Neural cell (in vitro differentiated cells): ENCODE results near the gene KLHL3. TPM values are rescaled to one million over a fixed set of nuclear protein-coding genes. Genes with fewer than 3 reads are reported as not detected.

Experiments used
- H2AFZ ChIP-seq: fragments of 200-600, 300-800 bp; sonication (generic), shearing (Covaris generic); 2 replicates; pipeline ENCODE4 v1.6.0; 2014; ENCODE audit warnings: low read depth, mild to moderate bottlenecking, antibody characterized with exemption, low read length, moderate library complexity
- H3F3A ChIP-seq: fragments of 200-600 bp; shearing (Covaris generic); 2 replicates; pipeline ENCODE4 v1.6.1; 2016; ENCODE audit warnings: mild to moderate bottlenecking, moderate library complexity, mixed read lengths, antibody characterized with exemption, low read length; ENCODE audit not compliant: insufficient read depth, poor library complexity, severe bottlenecking
- H3K27ac ChIP-seq: fragments of 200-600, 300-800 bp; sonication (generic), shearing (Covaris generic); 2 replicates; pipeline ENCODE4 v1.5.1; 2014; ENCODE audit warnings: mild to moderate bottlenecking, low read length, moderate library complexity
- H3K27me3 ChIP-seq: fragments of 300-800, 200-600 bp; sonication (generic), shearing (Covaris generic); 2 replicates; pipeline ENCODE4 v1.6.0; 2014; ENCODE audit warnings: mild to moderate bottlenecking, low read depth, low read length, moderate library complexity; ENCODE audit not compliant: insufficient read depth
- H3K36me3 ChIP-seq: fragments of 300-800, 200-600 bp; sonication (generic), shearing (Covaris generic); 2 replicates; pipeline ENCODE4 v1.5.1; 2014; ENCODE audit warnings: mild to moderate bottlenecking, antibody characterized with exemption, low read length, moderate library complexity; ENCODE audit not compliant: insufficient read depth
- H3K4me2 ChIP-seq: fragments of 300-800, 200-600 bp; sonication (generic), shearing (Covaris generic); 2 replicates; pipeline ENCODE4 v1.6.0; 2014; ENCODE audit warnings: mild to moderate bottlenecking, low read length
- H3K4me3 ChIP-seq: fragments of 300-800, 200-600 bp; sonication (generic), shearing (Covaris generic); 2 replicates; pipeline ENCODE4 v1.5.1; 2014; ENCODE audit warnings: mild to moderate bottlenecking, low read length, moderate library complexity
- H3K79me2 ChIP-seq: fragments of 200-600 bp; shearing (Covaris generic); replicated peaks from 2 replicates; pipeline ENCODE4 v1.6.0; 2014; ENCODE audit warnings: mild to moderate bottlenecking, low read length, moderate library complexity; ENCODE audit not compliant: insufficient read depth
- H3K9ac ChIP-seq: fragments of 300-800, 200-600 bp; sonication (generic), shearing (Covaris generic); 2 replicates; pipeline ENCODE4 v1.6.1; 2016; ENCODE audit warnings: mild to moderate bottlenecking, low read length, mixed read lengths
- H3K9me2 ChIP-seq: fragments of 200-600 bp; shearing (Covaris generic); 2 replicates; pipeline ENCODE4 v1.6.1; 2016; ENCODE audit warnings: mild to moderate bottlenecking, low read length, mixed read lengths; ENCODE audit not compliant: insufficient read depth
- H3K9me3 ChIP-seq: fragments of 200-600, 300-800 bp; sonication (generic), shearing (Covaris generic); 2 replicates; pipeline ENCODE4 v1.6.1; 2016; ENCODE audit warnings: mild to moderate bottlenecking, mixed run types, low read length, moderate library complexity, mixed read lengths
- H4K20me1 ChIP-seq: fragments of 200-600 bp; shearing (Covaris generic); 2 replicates; pipeline ENCODE4 v1.6.1; 2016; ENCODE audit warnings: mild to moderate bottlenecking, mixed run types; ENCODE audit not compliant: insufficient read depth
- CTCF ChIP-seq: fragments of 450-650 bp; IDR thresholded peaks from 2 replicates; pipeline ENCODE4 v1.5.1; 2014; ENCODE audit warnings: antibody characterized with exemption, mild to moderate bottlenecking, moderate library complexity; ENCODE audit not compliant: poor library complexity, severe bottlenecking
- EP300 ChIP-seq: fragments of 450-650 bp; conservative IDR thresholded peaks from 2 replicates; pipeline ENCODE4 v1.6.1; 2014; ENCODE audit warnings: antibody characterized with exemption, mild to moderate bottlenecking, moderate library complexity; ENCODE audit not compliant: poor library complexity, severe bottlenecking
- EZH2 ChIP-seq: fragments of 200-600, 300-800 bp; shearing (Covaris generic), sonication (generic); IDR thresholded peaks from 2 replicates; pipeline ENCODE4 v1.6.1; 2014; ENCODE audit warnings: antibody characterized with exemption, low read length, borderline replicate concordance, mild to moderate bottlenecking; ENCODE audit not compliant: insufficient read depth, poor library complexity, severe bottlenecking
- MXI1 ChIP-seq: fragments of 450-650 bp; conservative IDR thresholded peaks from 2 replicates; pipeline ENCODE4 v1.6.1; 2014; ENCODE audit warnings: antibody characterized with exemption, mild to moderate bottlenecking; ENCODE audit not compliant: poor library complexity, severe bottlenecking
- POLR2AphosphoS5 ChIP-seq: IDR thresholded peaks from 2 replicates; pipeline ENCODE4 v1.6.1; 2012
- RAD21 ChIP-seq: fragments of 450-650 bp; conservative IDR thresholded peaks from 2 replicates; pipeline ENCODE4 v1.6.1; 2014; ENCODE audit warnings: antibody characterized with exemption, mild to moderate bottlenecking, moderate library complexity
- REST ChIP-seq: IDR thresholded peaks from 2 replicates; pipeline ENCODE4 v1.6.1; 2012; ENCODE audit warnings: borderline replicate concordance
- SMC3 ChIP-seq: fragments of 450-650 bp; conservative IDR thresholded peaks from 2 replicates; pipeline ENCODE4 v1.6.1; 2014; ENCODE audit warnings: antibody characterized with exemption, mild to moderate bottlenecking, moderate library complexity; ENCODE audit not compliant: poor library complexity
- TAF1 ChIP-seq: IDR thresholded peaks from 2 replicates; pipeline ENCODE4 v1.6.1; 2012; ENCODE audit warnings: low read depth
- polyA plus RNA-seq: library from polyadenylated mRNA; depleted of rRNA; stranded (reverse); fragments of >200 nt; gene quantifications from 2 replicates; pipeline ENCODE4 v1.2.3, GENCODE V29; 2014

KLHL3 gene
- polyA plus RNA-seq, 1 donor from 2014 or later, result 12.9 TPM

GRCh38 chr5:137619191-137619870 lies 116.6 kb downstream of the KLHL3 start:
- no peak overlapping the region for H3K4me2 ChIP-seq
- no peaks in the 10 kb centered on the region for H3K9me2 ChIP-seq
- H3K9ac ChIP-seq, result no peak overlapping the region
- TF ChIP-seq MXI1, result no peak
- no peak for TF ChIP-seq REST
- no peak for TF ChIP-seq RAD21
- no peak for TF ChIP-seq EZH2
- no peak for TF ChIP-seq TAF1
- TF ChIP-seq SMC3, result no peak
- TF ChIP-seq CTCF, result no peak
- TF ChIP-seq POLR2AphosphoS5, result no peak
- no peak for TF ChIP-seq EP300
- H3K27ac ChIP-seq, result no peak overlapping the region
- no peak overlapping the region for H3K4me3 ChIP-seq
- H3K27me3 ChIP-seq, result no peaks in the 10 kb centered on the region
- no peaks in the 10 kb centered on the region for H3K79me2 ChIP-seq
- no peaks in the 10 kb centered on the region for H4K20me1 ChIP-seq
- H3F3A ChIP-seq, result no peaks in the 10 kb centered on the region
- H3K9me3 ChIP-seq, result no peaks in the 10 kb centered on the region
- no peak overlapping the region for H2AFZ ChIP-seq
- no peaks in the 10 kb centered on the region for H3K36me3 ChIP-seq

- Histone ChIP-seq H4K20me1 (no peaks in the 10 kb centered on the region), H3K4me3 (no peak overlapping the region), H3K27me3 (no peaks in the 10 kb centered on the region), H3K27ac (no peak overlapping the region), H3K9me3 (no peaks in the 10 kb centered on the region), H3K9me2 (no peaks in the 10 kb centered on the region), H3K9ac (no peak overlapping the region), H3K4me2 (no peak overlapping the region), H3K79me2 (no peaks in the 10 kb centered on the region), H2AFZ (no peak overlapping the region), H3F3A (no peaks in the 10 kb centered on the region), H3K36me3 (no peaks in the 10 kb centered on the region)
- TF ChIP-seq RAD21 (no peak), TAF1 (no peak), EZH2 (no peak), CTCF (no peak), REST (no peak), SMC3 (no peak), EP300 (no peak)
Measured at GRCh38 chr5:137618476-137618875, 117.4 kb downstream of the KLHL3 start.
